Duodenal mucosa (tissue), 2 donors: ENCODE data around the gene TARBP1.

Experiments used
- H3K27ac ChIP-seq: one replicate; pipeline ENCODE4 v1.7.0; 2013; ENCODE audit warnings: low read depth, low read length
- H3K27me3 ChIP-seq, 2 donors: one replicate each; pipeline ENCODE4 v1.7.0; 2013; ENCODE audit warnings: low read length in 2 of 2, control low read depth in 1 of 2; ENCODE audit not compliant: insufficient read depth in 2 of 2, control insufficient read depth in 1 of 2
- H3K36me3 ChIP-seq, 2 donors: one replicate each; pipeline ENCODE4 v1.7.0; 2013; ENCODE audit warnings: low read length in 2 of 2, control low read depth in 1 of 2; ENCODE audit not compliant: insufficient read depth in 2 of 2, control insufficient read depth in 1 of 2
- H3K4me1 ChIP-seq, 2 donors: one replicate each; pipeline ENCODE4 v1.7.0; 2013; ENCODE audit warnings: low read length in 2 of 2, control low read depth in 1 of 2; ENCODE audit not compliant: insufficient read depth in 2 of 2, control insufficient read depth in 1 of 2
- H3K4me3 ChIP-seq, 2 donors: one replicate each; pipeline ENCODE4 v1.7.0; 2013; ENCODE audit warnings: low read length in 2 of 2, low read depth in 1 of 2
- H3K9ac ChIP-seq, 2 donors: one replicate each; pipeline ENCODE4 v1.7.0; 2013; ENCODE audit warnings: low read length in 2 of 2, low read depth in 1 of 2
- H3K9me3 ChIP-seq, 2 donors: one replicate each; pipeline ENCODE4 v1.7.0; 2013; ENCODE audit warnings: low read length in 2 of 2, control low read depth in 1 of 2; ENCODE audit not compliant: control insufficient read depth in 1 of 2

TARBP1 gene

DNA sequence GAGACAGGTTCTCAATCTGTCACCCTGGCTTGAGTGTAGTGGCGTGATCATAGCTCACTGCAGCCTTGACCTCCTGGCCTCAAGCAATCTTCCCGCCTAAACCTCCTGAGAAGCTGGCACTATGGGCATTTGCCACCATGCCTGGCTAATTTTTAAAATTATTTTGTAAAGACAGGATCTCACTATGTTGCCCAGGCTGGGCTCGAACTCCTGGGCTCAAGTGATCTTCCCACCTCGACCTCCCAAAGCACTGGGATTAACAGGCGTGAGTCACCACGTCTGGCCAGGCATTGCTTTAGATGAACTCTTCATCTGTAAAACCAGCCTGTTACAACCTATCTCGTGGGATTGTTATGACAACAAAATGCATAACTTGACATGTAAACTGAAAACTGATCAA, 103.3 kb downstream of the TARBP1 start:
- Histone ChIP-seq H3K4me3 (no peak overlapping the region), H3K4me1 (peaks cover 9 to 16% of the 10 kb centered on the region in 2 donors), H3K9me3 (no peaks in the 10 kb centered on the region), H3K27ac (no peak overlapping the region), H3K36me3 (peaks cover 14 to 40% of the 10 kb centered on the region in 2 donors), H3K9ac (no peak overlapping the region), H3K27me3 (no peaks in the 10 kb centered on the region)

DNA sequence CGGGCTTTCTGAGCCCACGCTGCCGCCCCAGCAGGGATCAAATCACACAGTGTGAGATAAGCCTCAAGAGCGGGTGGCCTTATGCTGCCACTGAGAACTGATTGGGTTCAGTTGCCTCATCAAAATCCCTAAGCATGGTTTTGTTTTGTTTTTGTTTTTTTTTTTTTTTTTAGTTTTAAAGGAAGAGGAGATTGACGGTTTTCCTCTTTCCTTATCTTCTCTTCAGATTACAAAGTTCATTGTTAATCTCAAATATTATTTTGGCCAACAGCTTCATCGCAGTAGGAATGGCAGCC, 105.1 kb downstream of the TARBP1 start:
- peak overlapping the region; percentile 94 to 99 for H3K4me3 ChIP-seq
- peaks cover 0 to under 1% of the 10 kb centered on the region in 2 donors for H3K27me3 ChIP-seq
- H3K9me3 ChIP-seq: no peaks in the 10 kb centered on the region
- peaks cover 9 to 16% of the 10 kb centered on the region in 2 donors for H3K4me1 ChIP-seq
- peak overlapping the region; percentile 94 to 97 for H3K9ac ChIP-seq
- H3K27ac ChIP-seq: peak overlapping the region; percentile 96
- peaks cover 14 to 32% of the 10 kb centered on the region in 2 donors for H3K36me3 ChIP-seq

DNA sequence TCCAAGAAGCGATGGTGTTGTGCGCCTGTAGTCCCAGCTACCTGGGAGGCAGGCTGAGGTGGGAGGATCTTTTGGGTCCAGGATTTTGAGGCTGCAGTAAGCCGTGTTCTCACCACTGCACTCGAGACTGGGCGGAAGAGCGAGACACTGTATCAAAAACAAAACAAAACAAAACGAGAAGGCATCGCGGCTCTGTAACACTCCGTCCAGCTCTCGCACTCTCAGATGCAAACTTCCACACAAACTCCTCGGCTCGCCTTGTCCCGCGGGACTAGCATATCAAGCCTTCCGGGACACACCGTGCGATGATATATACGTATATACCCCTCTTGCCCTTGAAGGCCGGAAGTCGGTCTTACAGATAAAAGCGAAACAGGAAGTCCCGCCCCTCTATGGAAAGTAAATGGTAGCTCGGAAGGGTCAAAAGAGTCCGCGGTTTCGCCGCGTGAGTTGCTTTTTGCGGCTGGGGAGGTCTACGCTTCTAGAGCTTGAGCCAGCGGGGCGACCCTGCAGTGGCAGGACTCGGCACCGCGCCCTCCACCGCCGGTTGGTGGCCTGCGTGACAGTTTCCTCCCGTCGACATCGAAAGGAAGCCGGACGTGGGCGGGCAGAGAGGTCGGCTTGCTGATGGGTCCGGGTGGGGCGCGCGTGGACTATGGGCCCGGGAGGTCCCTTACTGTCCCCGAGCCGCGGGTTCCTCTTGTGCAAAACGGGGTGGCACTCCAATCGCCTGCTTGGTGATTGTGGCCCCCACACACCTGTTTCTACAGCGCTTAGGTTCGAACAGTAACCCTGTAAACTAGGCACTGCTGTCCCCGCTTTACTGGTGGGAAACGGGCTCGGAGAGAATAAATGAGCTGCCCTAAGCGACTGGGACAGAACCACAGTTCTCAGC, 105.7 kb downstream of the TARBP1 start, which contains the start of gene COA6:
TSS of gene COA6 (plus strand) at position 393 of the 895 bp plus-strand sequence. CDS start at position 404, 11 bp downstream.
- peaks cover 9 to 16% of the 10 kb centered on the region in 2 donors for H3K4me1 ChIP-seq
- peaks cover 0 to 3% of the 10 kb centered on the region in 2 donors for H3K27me3 ChIP-seq
- H3K36me3 ChIP-seq: peaks cover 14 to 30% of the 10 kb centered on the region in 2 donors
- peak within 1 kb of the TSS; percentile 94 to 97 for H3K9ac ChIP-seq
- H3K4me3 ChIP-seq: peak within 1 kb of the TSS; percentile 94 to 99
- H3K9me3 ChIP-seq: no peaks in the 10 kb centered on the region
- peak within 1 kb of the TSS; percentile 96 for H3K27ac ChIP-seq

DNA sequence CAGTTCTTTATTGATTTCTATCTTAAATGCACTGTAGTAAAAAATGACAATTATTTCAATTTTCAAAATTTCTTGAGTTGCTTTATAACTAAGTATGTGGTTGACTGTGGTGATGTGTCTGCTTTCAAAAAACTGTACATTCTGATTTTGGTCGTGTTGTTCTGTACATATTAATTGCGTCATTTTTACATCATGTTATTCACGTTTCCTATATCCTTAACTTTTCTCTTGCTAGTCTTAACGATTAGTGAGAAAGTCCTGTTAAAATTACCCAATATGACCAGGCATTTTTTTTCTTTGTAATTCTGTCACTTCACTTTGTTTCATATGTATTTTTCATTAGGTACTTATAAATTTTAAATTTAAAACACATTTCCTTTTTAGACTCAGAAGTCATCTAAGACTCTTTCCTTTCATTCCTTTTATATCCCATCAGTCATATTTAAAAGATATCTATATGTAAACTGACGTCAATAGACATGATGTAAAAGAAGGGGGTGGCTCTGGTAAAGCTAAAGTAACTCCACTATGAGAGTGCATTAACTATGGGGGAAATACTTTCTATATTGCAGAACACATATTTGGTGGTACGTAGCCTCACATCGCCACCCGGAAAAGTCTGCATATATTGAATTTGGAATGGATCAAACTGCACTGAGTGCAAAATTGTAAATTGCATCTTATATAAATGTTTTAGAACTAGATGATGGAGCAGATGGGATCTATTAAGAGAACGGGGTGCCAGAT, 106.8 kb downstream of the TARBP1 start:
- Histone ChIP-seq H3K27ac (no peak overlapping the region), H3K9ac (peak overlapping the region; percentile 94 to 97)

DNA sequence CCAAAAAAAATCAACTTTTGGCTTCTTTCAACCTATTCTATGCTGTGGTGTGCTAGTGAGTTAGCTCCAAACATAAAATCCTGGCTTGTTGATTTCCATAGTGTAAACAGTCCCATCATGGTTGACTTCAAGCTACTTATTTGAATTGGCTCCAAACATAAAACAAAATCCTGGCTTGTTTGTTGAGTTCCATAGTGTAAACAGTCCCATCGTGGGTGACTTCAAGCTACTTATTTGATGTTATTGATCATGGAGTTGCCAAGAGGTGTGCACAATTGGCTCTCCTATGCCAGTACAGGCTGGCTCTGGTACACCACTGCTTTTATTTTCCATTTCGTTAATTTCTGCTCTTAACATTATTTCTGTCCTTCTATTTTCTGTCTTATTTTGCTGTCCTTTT, 107.6 kb downstream of the TARBP1 start:
- H3K9me3 ChIP-seq: no peaks in the 10 kb centered on the region
- H3K4me1 ChIP-seq: peaks cover 9 to 16% of the 10 kb centered on the region in 2 donors
- peaks cover 7 to 13% of the 10 kb centered on the region in 2 donors for H3K36me3 ChIP-seq
- peaks cover 0 to 3% of the 10 kb centered on the region in 2 donors for H3K27me3 ChIP-seq
- H3K27ac ChIP-seq: no peak overlapping the region
- H3K4me3 ChIP-seq: no peak overlapping the region
- no peak overlapping the region for H3K9ac ChIP-seq

More for the DNA sequence above, 106.8 kb downstream of the TARBP1 start:
- Histone ChIP-seq H3K9me3 (no peaks in the 10 kb centered on the region), H3K4me3 (peak overlapping the region; percentile 94 to 99), H3K4me1 (peaks cover 9 to 16% of the 10 kb centered on the region in 2 donors), H3K36me3 (peaks cover 9 to 19% of the 10 kb centered on the region in 2 donors), H3K27me3 (peaks cover 0 to 3% of the 10 kb centered on the region in 2 donors)

DNA sequence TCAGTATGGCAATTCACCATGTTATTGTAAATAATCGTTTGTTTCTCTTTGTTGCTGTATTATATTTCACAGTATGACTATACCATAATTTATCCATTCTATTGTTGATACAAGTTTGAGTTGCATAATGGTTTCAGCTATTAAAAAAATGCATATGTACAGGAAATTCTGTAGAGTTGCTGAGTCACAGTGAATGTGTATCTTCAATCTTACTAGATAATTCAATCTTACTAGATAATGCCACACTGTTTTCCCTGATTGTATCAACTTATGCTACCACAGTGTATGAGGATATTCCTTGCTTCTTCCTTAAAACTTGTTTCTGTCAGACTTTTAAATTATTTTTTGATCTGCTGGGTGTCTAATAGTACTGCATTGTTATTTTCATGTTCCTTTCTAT, 109.2 kb downstream of the TARBP1 start:
- no peak overlapping the region for H3K4me3 ChIP-seq
- no peak overlapping the region for H3K9ac ChIP-seq
- no peaks in the 10 kb centered on the region for H3K36me3 ChIP-seq
- H3K27ac ChIP-seq: no peak overlapping the region
- H3K4me1 ChIP-seq: peaks cover 8 to 11% of the 10 kb centered on the region in 2 donors
- H3K27me3 ChIP-seq: peaks cover 0 to 3% of the 10 kb centered on the region in 2 donors
- no peaks in the 10 kb centered on the region for H3K9me3 ChIP-seq

DNA sequence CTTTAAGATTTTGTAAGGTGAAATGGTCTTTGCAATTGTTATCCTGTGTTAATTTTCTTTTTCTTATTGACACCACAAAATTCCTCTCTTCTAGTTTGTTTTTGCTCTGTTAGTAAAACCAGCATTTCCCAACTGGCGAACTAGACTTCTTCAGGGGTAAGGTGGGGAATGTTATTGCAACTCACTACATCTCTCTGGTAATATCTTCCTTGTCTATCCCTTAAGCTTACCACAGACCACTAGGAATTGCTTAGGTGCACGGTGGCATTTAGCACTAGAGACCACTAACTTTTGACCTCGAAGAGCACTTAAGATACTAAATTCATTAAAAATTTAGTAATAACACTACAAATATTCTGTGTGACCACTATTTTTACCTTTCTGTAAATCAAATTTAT, 109.9 kb downstream of the TARBP1 start:
- no peaks in the 10 kb centered on the region for H3K36me3 ChIP-seq
- peaks cover 0 to 3% of the 10 kb centered on the region in 2 donors for H3K27me3 ChIP-seq
- H3K27ac ChIP-seq: no peak overlapping the region
- H3K4me1 ChIP-seq: peaks cover under 1 to 4% of the 10 kb centered on the region in 2 donors
- no peak overlapping the region for H3K4me3 ChIP-seq
- H3K9me3 ChIP-seq: no peaks in the 10 kb centered on the region
- H3K9ac ChIP-seq: no peak overlapping the region

DNA sequence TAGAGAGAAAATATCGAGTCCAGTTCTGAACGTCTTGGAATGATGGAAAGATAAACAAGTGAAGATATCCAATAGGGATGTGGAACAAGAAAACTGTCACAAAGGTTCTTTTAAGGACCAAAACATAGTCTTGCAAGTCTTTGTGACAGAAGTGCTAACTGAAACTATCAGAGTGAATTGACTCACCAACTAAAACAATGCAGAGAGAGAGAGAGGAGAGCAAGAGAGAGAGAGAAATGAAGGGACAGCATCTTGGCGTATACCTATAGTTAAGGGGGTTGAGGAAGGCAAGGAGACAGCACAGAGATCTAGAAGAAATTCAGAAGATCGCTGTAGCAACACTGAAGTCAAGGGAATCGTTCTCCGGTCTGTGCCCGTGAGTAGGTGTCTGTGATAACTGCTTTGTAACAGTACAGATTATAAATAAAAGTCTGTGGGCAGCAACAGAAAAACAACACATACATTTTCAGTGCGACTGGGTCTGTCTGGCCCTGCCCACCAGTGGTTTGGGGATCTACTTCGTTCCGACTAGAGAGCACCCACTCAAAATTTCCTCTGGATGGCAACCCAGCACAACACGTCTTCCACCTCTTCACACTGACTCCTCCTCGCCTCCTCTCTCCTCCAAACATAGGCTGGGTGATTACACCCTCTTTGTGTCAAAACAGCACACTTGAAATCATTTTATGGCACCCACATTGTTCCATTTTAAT, 110.5 kb downstream of the TARBP1 start:
- no peak overlapping the region for H3K4me3 ChIP-seq
- no peaks in the 10 kb centered on the region for H3K36me3 ChIP-seq
- H3K9ac ChIP-seq: no peak overlapping the region
- H3K27ac ChIP-seq: no peak overlapping the region
- H3K9me3 ChIP-seq: no peaks in the 10 kb centered on the region
- peaks cover 0 to 3% of the 10 kb centered on the region in 2 donors for H3K27me3 ChIP-seq
- peaks cover 0 to 3% of the 10 kb centered on the region in 2 donors for H3K4me1 ChIP-seq

DNA sequence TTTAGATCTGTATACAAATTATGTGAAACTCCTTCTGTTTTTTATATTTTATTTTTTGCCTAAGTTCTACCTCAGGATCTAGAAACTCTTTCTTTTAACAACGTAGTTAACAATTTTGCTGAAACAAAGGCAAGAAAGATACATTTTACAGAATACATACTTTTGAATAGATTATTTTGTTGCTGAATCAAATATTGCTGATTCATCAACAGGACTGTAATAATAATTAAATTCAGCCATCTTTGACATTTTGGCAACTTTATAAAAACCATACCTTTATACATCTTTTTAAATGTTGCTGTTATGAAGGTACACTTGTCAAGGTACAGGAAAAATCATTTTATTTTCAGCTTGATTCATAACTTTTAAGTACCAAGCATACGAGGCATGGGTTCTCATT, 116.4 kb downstream of the TARBP1 start:
- Histone ChIP-seq H3K9me3 (no peaks in the 10 kb centered on the region), H3K4me3 (no peak overlapping the region), H3K36me3 (no peaks in the 10 kb centered on the region), H3K27ac (no peak overlapping the region), H3K4me1 (peaks cover 0 to 4% of the 10 kb centered on the region in 2 donors), H3K27me3 (no peaks in the 10 kb centered on the region), H3K9ac (no peak overlapping the region)
